HG03025 (cell line): ENCODE results near the gene SFXN3.

ENCODE experiments used
- ATAC-seq: cut with Tn5 transposase; IDR thresholded peaks from one replicate; pipeline ENCODE4 v1.9.1; 2021; ENCODE audit warnings: mild to moderate bottlenecking, moderate library complexity; ENCODE audit not compliant: unreplicated experiment, low FRiP score

The SFXN3 gene

GRCh38 chr10:100999742-101000126, 31.3 kb upstream of the SFXN3 start, which contains the start of gene LZTS2:
TSS of gene LZTS2 (plus strand) at chr10:100999808. CDS start at chr10:101002539, 2,731 bp downstream.
- no peak for ATAC-seq

DNA sequence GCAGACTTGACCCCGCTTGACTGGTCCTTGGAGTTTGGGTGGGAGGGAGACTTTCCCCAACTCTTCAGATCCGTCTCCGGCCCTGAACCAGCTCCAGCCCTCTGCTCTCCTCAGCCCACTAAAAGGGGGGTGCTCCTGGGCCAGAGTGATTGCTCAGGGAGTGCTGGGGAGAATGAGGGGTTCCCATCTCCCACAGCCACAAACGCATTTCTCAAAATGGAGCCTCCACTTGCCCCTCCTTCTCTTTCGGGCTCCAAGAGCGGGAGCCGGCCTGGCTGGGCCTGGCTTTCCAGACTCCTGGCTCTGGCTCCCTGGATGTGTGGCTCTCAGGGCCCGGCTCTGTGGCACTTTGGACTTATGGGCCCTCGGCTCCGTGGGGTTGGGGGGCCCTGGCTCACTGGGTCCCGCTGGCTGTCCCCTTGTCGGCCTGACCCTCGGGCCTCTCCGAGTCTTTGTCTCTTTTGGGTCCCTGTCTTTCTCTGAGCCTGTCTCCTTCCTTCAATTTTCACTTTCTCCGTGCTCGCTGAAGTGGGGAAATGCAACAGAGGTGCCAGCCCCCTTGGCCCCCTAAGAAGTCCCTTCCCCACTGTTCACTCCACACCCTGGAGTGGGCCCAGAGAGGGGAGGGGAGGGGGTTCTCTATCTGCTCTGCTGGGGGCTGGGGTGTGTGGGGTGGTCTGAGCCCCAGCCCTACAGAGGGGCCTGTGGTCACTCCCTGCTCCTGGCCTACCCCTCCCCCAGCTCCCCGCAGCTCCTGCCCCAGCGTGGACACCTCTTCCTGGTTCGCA, 30.7 kb upstream of the SFXN3 start:
- ATAC-seq: no peak

DNA sequence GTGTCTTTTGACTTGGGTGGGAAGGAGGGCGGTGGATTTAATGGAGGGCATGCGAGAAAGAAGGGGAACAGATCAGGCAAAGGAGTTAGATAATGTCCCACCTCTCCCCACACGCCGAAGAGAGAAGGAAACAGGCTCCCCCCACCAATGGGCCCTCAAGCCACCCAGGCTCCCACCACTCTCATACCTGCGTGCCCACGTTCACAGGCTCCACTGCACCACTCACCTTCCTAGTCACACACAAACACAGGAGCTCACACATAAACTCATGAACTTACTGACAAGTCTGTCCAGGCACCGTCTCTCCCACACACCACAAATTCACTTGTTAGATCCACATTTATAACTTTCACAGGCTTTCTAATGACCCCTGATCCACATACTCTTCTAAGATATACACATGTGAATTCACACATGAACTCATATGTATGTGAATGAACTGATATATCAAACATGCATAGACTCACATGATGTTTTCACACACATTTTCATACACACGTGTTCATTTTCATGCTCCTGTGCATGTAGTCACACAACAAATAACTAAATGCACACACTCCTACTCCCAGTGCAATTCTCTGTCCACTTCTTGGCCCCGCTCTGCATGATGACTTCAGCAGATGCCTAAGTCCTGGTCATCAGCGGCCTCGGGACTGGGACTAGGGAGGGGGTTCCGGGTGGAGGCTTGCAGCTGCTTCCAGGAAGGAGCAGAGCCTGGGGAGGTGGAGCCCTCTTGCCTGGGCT, 29.9 kb upstream of the SFXN3 start:
- no peak for ATAC-seq

DNA sequence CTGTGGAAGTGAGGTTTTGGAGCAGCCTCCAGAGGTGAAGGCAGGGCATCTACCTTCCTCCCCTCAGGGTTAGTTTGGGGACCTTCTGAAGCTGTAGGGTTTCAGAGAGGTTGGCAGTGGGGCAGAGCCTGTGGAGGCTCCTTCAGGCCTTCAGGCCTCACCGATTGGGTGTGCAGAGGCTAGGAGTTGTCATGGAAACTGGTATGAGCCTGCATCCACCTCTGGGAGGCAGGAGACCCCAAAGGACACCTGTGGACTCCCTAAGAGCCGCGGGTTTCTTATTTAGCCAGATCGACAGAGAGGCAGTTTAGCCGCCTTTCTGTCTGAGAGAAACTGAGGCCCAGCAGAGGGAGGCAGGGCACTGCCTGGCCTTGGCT, 29.4 kb upstream of the SFXN3 start:
- no peak for ATAC-seq

- ATAC-seq: no peak
These were observed 28.6 kb upstream of the SFXN3 start for GRCh38 chr10:101002456-101002855.

DNA sequence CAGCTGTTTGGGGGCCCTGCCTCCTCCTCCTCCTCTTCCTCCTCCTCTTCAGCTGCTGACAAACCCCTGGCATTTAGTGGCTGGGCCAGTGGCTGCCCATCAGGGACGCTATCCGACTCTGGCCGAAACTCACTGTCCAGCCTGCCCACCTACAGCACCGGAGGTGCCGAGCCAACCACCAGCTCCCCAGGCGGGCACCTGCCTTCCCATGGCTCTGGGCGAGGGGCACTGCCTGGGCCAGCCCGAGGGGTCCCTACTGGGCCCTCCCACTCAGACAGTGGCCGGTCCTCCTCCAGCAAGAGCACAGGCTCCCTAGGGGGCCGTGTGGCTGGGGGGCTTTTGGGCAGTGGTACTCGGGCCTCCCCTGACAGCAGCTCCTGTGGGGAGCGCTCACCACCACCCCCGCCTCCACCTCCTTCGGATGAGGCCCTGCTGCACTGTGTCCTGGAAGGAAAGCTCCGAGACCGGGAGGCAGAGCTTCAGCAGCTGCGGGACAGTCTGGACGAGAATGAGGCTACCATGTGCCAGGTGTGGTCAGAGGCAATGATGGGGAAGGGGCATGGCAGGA, 27.3 kb upstream of the SFXN3 start:
- no peak for ATAC-seq

- ATAC-seq: no peak
These were observed 25.7 kb upstream of the SFXN3 start for GRCh38 chr10:101005361-101005760.

DNA sequence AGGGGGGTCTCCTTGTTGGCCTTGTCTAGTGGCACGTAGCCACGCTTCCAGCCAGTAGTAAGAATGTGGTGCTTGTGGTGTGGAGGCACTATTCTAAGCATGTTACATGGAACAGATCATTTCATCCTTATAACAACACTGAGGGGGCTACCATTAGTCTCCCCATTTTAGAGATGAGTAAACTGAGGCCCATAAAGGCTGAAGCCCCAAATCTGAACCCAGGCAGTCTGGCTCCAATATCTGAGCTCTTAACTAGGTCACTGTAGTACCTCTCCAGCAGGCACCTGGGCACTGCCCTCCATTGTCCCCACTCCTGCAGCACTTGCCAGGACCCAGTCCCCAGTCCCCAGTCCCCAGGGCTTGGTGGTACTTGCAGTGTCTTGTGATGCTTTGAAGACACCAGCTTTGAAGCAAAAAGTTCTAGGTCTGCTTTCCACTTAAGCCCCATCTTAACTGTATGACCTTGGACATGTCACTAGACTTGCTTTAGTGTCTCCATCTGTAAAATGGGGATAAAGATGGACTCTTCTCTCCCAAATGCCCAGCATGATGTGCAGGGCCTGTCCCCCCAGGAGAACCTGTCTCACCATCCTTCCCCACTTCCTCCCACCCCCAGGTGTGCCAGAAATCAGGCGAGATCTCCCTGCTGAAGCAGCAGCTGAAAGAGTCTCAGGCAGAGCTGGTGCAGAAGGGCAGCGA, 25.0 kb upstream of the SFXN3 start:
- no peak for ATAC-seq

DNA sequence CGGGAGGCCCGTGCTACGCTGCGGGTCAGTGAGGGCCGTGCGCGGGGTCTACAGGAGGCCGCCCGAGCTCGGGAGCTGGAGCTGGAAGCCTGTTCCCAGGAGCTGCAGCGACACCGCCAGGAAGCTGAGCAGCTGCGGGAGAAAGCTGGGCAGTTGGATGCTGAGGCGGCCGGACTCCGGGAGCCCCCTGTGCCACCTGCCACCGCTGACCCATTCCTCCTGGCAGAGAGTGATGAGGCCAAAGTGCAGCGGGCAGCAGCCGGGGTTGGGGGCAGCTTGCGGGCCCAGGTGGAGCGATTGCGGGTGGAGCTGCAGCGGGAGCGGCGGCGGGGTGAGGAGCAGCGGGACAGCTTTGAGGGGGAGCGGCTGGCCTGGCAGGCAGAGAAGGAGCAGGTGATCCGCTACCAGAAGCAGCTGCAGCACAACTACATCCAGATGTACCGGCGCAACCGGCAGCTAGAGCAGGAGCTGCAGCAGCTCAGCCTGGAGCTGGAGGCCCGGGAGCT, 24.4 kb upstream of the SFXN3 start:
- no peak for ATAC-seq

- no peak for ATAC-seq
These were observed 23.8 kb upstream of the SFXN3 start for GRCh38 chr10:101007099-101007711.

- no peak for ATAC-seq
These were observed 22.9 kb upstream of the SFXN3 start for GRCh38 chr10:101007915-101008822.

GRCh38 chr10:101008823-101009423, 22.1 kb upstream of the SFXN3 start:
- ATAC-seq: no peak

- no peak for ATAC-seq
These were observed 20.7 kb upstream of the SFXN3 start for GRCh38 chr10:101010329-101010728.

- no peak for ATAC-seq
These were observed 19.3 kb upstream of the SFXN3 start for GRCh38 chr10:101011517-101012423.

GRCh38 chr10:101012525-101013364, 18.3 kb upstream of the SFXN3 start:
- ATAC-seq: no peak

GRCh38 chr10:101013365-101013825, 17.6 kb upstream of the SFXN3 start:
- no peak for ATAC-seq
